Heart right ventricle (tissue), 16 donors: ENCODE measurements around the gene NUBPL. TPM values are rescaled to one million over a fixed set of nuclear protein-coding genes. Genes with fewer than 3 reads are reported as not detected.

ENCODE experiments used
- ATAC-seq, 8 donors: fragments of 200-7000 bp; cut with Tn5 transposase; one replicate each; pipeline ENCODE4 v1.9.1; 2020; ENCODE audit warnings: mild to moderate bottlenecking in 8 of 8, moderate library complexity in 8 of 8, moderate number of reproducible peaks in 1 of 8
- DNase-seq, 2 donors: peaks; one replicate each; pipeline ENCODE4 v3.0.0-alpha.2; 2020
- H3K27ac ChIP-seq, 10 donors: fragments of 200-600 bp; sonication (generic) in 2 of 10; one replicate each; pipeline versions ENCODE4 v1.5.0 to v1.8.0; 2020 to 2022; ENCODE audit warnings: mild to moderate bottlenecking in 3 of 10
- H3K27me3 ChIP-seq, 7 donors: fragments of 200-600 bp; one replicate each; pipeline ENCODE4 v1.8.0; 2021 to 2022; ENCODE audit warnings: mild to moderate bottlenecking in 2 of 7
- H3K36me3 ChIP-seq, 9 donors: fragments of 200-600 bp; sonication (generic) in 1 of 9; one replicate each; pipeline versions ENCODE4 v1.5.0 to v1.8.0; 2020 to 2022; ENCODE audit warnings: mild to moderate bottlenecking in 2 of 9
- H3K4me1 ChIP-seq, 9 donors: fragments of 200-600 bp; sonication (generic) in 1 of 9; one replicate each; pipeline versions ENCODE4 v1.5.0 to v1.8.0; 2020 to 2022; ENCODE audit warnings: mild to moderate bottlenecking in 4 of 9
- H3K4me3 ChIP-seq, 10 donors: fragments of 200-600 bp; sonication (generic) in 2 of 10; one replicate each; pipeline versions ENCODE4 v1.5.0 to v1.8.0; 2020 to 2022; ENCODE audit warnings: mild to moderate bottlenecking in 7 of 10, moderate library complexity in 2 of 10
- H3K9me3 ChIP-seq, 11 donors: fragments of 200-600 bp in 10 of 11; sonication (generic) in 2 of 11; one replicate each; pipeline versions ENCODE4 v1.5.0 to v1.8.0; 2013 to 2022; ENCODE audit warnings: mild to moderate bottlenecking in 2 of 11, control low read depth in 1 of 11, moderate library complexity in 1 of 11
- WGBS, 2 donors: extraction: QIAGEN DNeasy Blood & Tissue Kit; methylation state at CpG; one replicate each; pipeline ENCODE4 v1.1.7; 2013; ENCODE audit warnings: inconsistent platforms in 1 of 2; 5-methylcytosine and 5-hydroxymethylcytosine counted together
- intact Hi-C, 10 donors: fragments of 100-400 bp; cut with DNase I; formaldehyde crosslinking; loops; one replicate each; pipeline versions ENCODE4 v1.11.1 to v1.14.2; 2022
- polyA plus RNA-seq, 2 donors: library from polyadenylated mRNA; stranded (reverse); fragments of 200-250 nt; gene quantifications; one replicate each; pipeline ENCODE4 v1.2.3, GENCODE V29; 2013
- total RNA-seq, 10 donors: library from RNA; stranded (reverse); fragmentation: NEBNext Ultra II Directional in 3 of 10; extraction: Animal tissue kit (Norgen Biotek cat#: 25700) in 3 of 10; gene quantifications; one replicate each; pipeline versions ENCODE4 v1.2.1 to v1.2.4, GENCODE V29; 2021 to 2023
- TF ChIP-seq, protein P1 (sequence below), 9 donors: fragments of 200-600 bp; sonication (generic) in 2 of 9; IDR thresholded peaks; one replicate each; pipeline versions ENCODE4 v1.5.0 to v1.8.0; 2021 to 2022; ENCODE audit warnings: antibody characterized with exemption in 9 of 9, mild to moderate bottlenecking in 5 of 9, moderate library complexity in 1 of 9
- donor health status: Arrhythmogenic right ventricular cardiomyopathy.
- donor health status: ischemic (EF 13 %, LVEDD 7.1; RV severe dilation, severe dysfunction).
- donor health status: healthy with polysubstance abuse.
- donor health status: DM: no; HTN: yes; CAD: no.
- donor health status: DM: no; HTN: no; CAD: no.
- donor health status: ischemic (EF 25% LVEDD 6.9; RV normal size, moderate dysfunction).
- donor health status: ischemic (EF 25% LVEDD 5.7; RV mildly dilated, moderate dysfunction).
- donor health status: healthy.
- donor health status: DM: yes; HTN: yes; CAD: no.
- donor health status: Ischemic cardiomyopathy.
- donor health status: ischemic (EF 35%, LVEDD 5.7; RV mildly dilated, moderate dysfunction).
- donor health status: nonischemic (EF 11% LVEDD 7.7; RV severe dilation, severe dysfunction).
- donor health status: DM: yes; HTN: yes; CAD: no.
- donor health status: PGD.
- donor health status: ischemic (EF 29% LVEDD 5.4; RV normal size, mild dysfunction).
- donor health status: nonischemic (EF 23%, LVEDD 6.1; RV moderate dilation, normal function).

Gene NUBPL
- total and polyA plus RNA-seq, 12 donors: 4.0 to 32.0 (median 24.1) TPM

DNA sequence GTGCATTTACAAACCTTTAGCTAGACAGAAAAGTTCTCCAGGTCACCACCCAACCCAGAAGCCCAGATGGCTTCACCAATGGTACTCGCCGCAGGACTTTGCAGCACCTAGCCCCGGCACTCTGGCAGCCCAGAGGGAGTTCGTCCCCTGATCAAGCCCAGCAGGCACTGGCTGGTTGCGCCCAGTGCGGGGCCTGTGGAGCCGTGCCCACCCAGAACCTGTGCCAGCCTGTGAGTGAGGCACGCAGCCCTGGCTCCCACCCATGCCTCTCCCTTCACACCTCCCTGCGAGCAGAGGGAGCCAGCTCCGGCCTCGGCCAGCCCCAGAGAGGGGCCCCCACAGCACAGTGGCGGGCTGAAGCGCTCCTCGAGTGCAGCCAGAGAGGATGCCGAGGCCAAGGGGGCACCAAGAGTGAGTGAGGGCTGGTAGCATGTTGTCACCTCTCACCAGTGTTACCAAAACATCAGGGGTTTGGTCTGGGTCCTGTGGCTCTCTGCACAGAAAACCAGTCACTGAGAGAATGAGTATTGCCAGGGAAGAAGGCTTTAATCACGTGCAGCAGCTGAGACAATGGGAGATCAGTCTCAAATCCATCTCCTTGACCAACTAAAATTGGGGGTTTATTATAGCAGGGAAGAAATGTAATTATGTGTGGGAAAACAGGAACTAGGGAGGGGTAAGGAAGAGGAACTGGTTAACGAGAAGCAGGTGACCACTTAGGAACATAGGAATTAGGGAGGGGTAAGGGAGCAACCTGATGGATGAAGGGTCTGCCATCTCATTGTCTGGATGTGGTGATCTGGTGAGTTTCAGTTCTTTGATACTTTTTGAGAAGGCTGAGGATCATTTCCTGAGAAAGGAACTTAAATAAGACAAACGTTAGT lies 151.3 kb downstream of the NUBPL start:
- H3K4me3 ChIP-seq: no peak overlapping the region
- TF ChIP-seq, protein P1, sequence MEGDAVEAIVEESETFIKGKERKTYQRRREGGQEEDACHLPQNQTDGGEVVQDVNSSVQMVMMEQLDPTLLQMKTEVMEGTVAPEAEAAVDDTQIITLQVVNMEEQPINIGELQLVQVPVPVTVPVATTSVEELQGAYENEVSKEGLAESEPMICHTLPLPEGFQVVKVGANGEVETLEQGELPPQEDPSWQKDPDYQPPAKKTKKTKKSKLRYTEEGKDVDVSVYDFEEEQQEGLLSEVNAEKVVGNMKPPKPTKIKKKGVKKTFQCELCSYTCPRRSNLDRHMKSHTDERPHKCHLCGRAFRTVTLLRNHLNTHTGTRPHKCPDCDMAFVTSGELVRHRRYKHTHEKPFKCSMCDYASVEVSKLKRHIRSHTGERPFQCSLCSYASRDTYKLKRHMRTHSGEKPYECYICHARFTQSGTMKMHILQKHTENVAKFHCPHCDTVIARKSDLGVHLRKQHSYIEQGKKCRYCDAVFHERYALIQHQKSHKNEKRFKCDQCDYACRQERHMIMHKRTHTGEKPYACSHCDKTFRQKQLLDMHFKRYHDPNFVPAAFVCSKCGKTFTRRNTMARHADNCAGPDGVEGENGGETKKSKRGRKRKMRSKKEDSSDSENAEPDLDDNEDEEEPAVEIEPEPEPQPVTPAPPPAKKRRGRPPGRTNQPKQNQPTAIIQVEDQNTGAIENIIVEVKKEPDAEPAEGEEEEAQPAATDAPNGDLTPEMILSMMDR (IDR thresholded peaks at IDR 0.05): no peak
- 92 to 95% methylated on average over 18 of the region's 18 CpGs for WGBS, 2 donors
- peak in 1 of 8 donors; percentile 55 for ATAC-seq
- peaks cover 0 to 13% (median 0%) of the 10 kb centered on the region in 11 donors for H3K9me3 ChIP-seq
- no peak for DNase-seq
- H3K27me3 ChIP-seq: no peaks in the 10 kb centered on the region
- H3K4me1 ChIP-seq: peaks cover 0 to 13% (median 0%) of the 10 kb centered on the region in 9 donors
- no peak overlapping the region for H3K27ac ChIP-seq
- peaks cover 0 to 15% (median 0%) of the 10 kb centered on the region in 9 donors for H3K36me3 ChIP-seq
- intact Hi-C loops: no loop called here

DNA sequence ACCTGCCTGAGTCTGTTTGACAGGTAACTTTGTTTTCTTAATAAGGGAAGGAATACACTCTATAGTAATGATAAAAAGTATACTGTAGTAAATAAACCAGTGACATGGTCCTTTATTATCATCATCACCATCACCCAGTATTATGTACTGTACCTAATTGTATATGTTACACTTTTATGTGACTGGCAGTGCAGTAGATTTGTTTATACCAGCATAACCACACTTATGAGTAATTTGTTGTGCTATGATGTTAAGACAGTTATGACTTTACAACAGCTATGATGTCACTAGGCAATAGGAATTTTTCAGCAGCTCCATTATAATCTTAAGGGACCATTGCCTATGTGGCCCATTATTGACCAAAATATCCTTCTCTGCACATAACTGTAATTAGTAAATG lies 155.0 kb downstream of the NUBPL start:
- peaks cover 0 to 9% (median 0%) of the 10 kb centered on the region in 11 donors for H3K9me3 ChIP-seq
- TF ChIP-seq, protein P1 (IDR thresholded peaks at IDR 0.05): no peak
- no peak overlapping the region for H3K27ac ChIP-seq
- ATAC-seq: no peak
- H3K4me1 ChIP-seq: peaks cover 0 to 26% (median 9%) of the 10 kb centered on the region in 9 donors
- intact Hi-C loops: no loop called here
- H3K36me3 ChIP-seq: peaks cover 0 to 11% (median 0%) of the 10 kb centered on the region in 9 donors
- no peaks in the 10 kb centered on the region for H3K27me3 ChIP-seq
- H3K4me3 ChIP-seq: no peak overlapping the region
- DNase-seq: no peak

DNA sequence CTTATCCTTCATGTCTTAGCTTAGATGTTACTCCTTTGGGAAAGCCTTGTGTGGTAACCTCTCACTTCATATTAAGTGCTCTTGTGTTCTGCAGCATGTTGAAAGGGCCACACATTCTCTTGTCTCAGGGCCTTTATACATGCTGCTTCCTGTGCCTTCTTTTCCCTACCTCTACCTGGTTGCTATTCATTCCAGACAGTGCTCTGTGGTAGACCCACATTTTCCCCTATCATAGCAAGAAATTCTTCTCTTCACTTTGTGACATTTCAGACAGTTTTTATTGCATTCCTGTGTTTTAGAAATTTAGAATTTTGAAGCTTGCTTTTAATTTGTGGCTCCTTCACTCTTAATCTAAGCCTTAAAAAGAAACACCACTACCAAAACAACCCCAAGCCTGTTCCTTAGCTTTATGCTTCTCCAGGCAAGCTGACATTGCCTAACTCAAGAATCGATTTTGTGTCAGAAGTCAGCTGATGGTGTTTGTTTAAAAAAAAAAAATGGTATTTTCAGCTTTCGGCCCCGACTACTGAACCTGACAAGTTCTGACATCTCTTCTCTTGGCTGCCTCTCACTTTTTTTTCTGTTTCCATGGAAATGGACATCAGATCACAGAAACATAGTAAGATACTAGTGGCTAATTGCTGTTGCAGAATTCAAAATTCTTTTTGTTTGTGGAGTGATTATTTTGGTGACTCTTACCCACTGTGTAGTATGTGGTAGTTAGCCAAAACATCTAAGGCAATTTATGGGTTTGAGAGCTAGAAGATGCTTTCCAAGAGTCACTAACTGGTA lies 156.3 kb downstream of the NUBPL start:
- TF ChIP-seq, protein P1 (IDR thresholded peaks at IDR 0.05): no peak
- intact Hi-C loops: no loop called here
- Histone ChIP-seq H3K4me1 (peaks cover 0 to 26% (median 9%) of the 10 kb centered on the region in 9 donors), H3K27me3 (no peaks in the 10 kb centered on the region), H3K9me3 (peaks cover 0 to 9% (median 0%) of the 10 kb centered on the region in 11 donors), H3K36me3 (peaks cover 0 to under 1% (median 0%) of the 10 kb centered on the region in 9 donors), H3K4me3 (no peak overlapping the region), H3K27ac (peak overlapping the region in 7 of 10 donors; percentile 9 to 58 (median 22))
- ATAC-seq (peak in 4 of 8 donors; percentile 14 to 41 (median 20)), DNase-seq (no peak)
- WGBS, 2 donors: 44 to 56% methylated on average over 3 of the region's 3 CpGs

DNA sequence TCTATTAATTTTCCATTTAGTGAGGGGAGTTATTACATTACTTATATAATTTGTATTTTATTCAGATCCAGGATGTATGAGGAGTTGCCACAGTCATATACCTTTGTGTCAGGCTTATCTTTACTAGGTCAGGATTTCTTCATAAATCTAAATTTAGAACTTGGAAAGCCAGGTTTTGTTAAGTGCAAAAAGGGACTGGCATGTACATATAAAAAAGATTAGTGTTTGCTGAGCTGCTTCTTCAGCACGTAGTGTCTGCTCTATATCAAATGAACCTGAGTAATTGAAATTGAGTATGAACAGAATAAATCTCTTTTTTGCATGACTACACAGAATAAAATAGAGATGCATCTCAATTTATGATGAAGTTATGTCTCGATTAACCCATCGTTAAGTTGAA lies 157.4 kb downstream of the NUBPL start:
- Histone ChIP-seq H3K36me3 (no peaks in the 10 kb centered on the region), H3K27me3 (no peaks in the 10 kb centered on the region), H3K9me3 (peaks cover 0 to 12% (median 0%) of the 10 kb centered on the region in 11 donors), H3K4me1 (peaks cover 0 to 26% (median 9%) of the 10 kb centered on the region in 9 donors), H3K4me3 (no peak overlapping the region), H3K27ac (peak overlapping the region in 5 of 10 donors; percentile 17 to 58 (median 22))
- TF ChIP-seq, protein P1 (IDR thresholded peaks at IDR 0.05): no peak
- 77 to 82% methylated on average over 3 of the region's 3 CpGs for WGBS, 2 donors
- DNase-seq (no peak), ATAC-seq (peak in 5 of 8 donors; percentile 45 to 78 (median 60))
- intact Hi-C loops: no loop called here
